Measurements from ENCODE around the gene METAP1.

METAP1 gene

GRCh38 chr4:99011910-99012309 lies 16.4 kb downstream of the METAP1 start:
- H4K91ac ChIP-seq (ENCODE audit: low read depth, low read length), result no peak overlapping the region
- H3K79me1 ChIP-seq (ENCODE audit: low read length), result peaks cover 4% of the 10 kb centered on the region
- no peaks in the 10 kb centered on the region for H3K27me3 ChIP-seq (ENCODE audit: insufficient read depth, low read length)
- peaks cover 6% of the 10 kb centered on the region for H3K79me2 ChIP-seq (ENCODE audit: control insufficient read depth, insufficient read depth, low read length, poor library complexity)
- H2BK12ac ChIP-seq (ENCODE audit: low read length), result no peak overlapping the region
- peaks cover 2 to 5% of the 10 kb centered on the region in 2 experiments for H3K4me1 ChIP-seq (ENCODE audit: control insufficient read depth in 1 of 2, insufficient read depth in 2 of 2, low read length in 2 of 2)
- no peak overlapping the region for H2AFZ ChIP-seq (ENCODE audit: insufficient read depth, low read length, poor library complexity)
- H3K9ac ChIP-seq (ENCODE audit: low read length), result no peak overlapping the region
- H3K27ac ChIP-seq (ENCODE audit: low read depth, low read length), result no peak overlapping the region
- H3K18ac ChIP-seq (ENCODE audit: low read length), result no peak overlapping the region
- H4K8ac ChIP-seq (ENCODE audit: low read depth, low read length), result no peak overlapping the region
- no peak overlapping the region for H2AK5ac ChIP-seq (ENCODE audit: low read length)
- no peak overlapping the region for H4K12ac ChIP-seq (ENCODE audit: low read depth, low read length)
- H2BK5ac ChIP-seq (ENCODE audit: low read depth, low read length, poor library complexity), result no peak overlapping the region
- no peaks in the 10 kb centered on the region for H3K9me3 ChIP-seq (ENCODE audit: insufficient read depth, low read depth, low read length)
- no peak overlapping the region for H3K23ac ChIP-seq (ENCODE audit: low read length)
- no CpG with 5 or more reads among the region's 4 CpGs for WGBS (ENCODE audit: extremely low coverage, insufficient coverage, insufficient read length)
- no peak overlapping the region for H2BK120ac ChIP-seq (ENCODE audit: insufficient read depth, low read length, poor library complexity)
- no peak overlapping the region for H3K14ac ChIP-seq (ENCODE audit: low read length)
- no peak overlapping the region for H3K4me2 ChIP-seq (ENCODE audit: low read length)
- H3K36me3 ChIP-seq (ENCODE audit: control insufficient read depth in 1 of 2, insufficient read depth in 2 of 2, low read length in 2 of 2), result peaks cover 0 to 1% of the 10 kb centered on the region in 2 experiments
- DNase-seq, result no peak
- H3K4ac ChIP-seq (ENCODE audit: low read depth, low read length), result peak overlapping the region; percentile 81
- no peak overlapping the region for H3K4me3 ChIP-seq (ENCODE audit: low read depth, low read length)

- H3K23ac ChIP-seq (ENCODE audit: low read length), result no peak overlapping the region
- peaks cover 4% of the 10 kb centered on the region for H3K79me1 ChIP-seq (ENCODE audit: low read length)
- peaks cover 6% of the 10 kb centered on the region for H3K79me2 ChIP-seq (ENCODE audit: control insufficient read depth, insufficient read depth, low read length, poor library complexity)
- H3K4me2 ChIP-seq (ENCODE audit: low read length), result no peak overlapping the region
- no peak overlapping the region for H3K4ac ChIP-seq (ENCODE audit: low read depth, low read length)
- no peak overlapping the region for H3K18ac ChIP-seq (ENCODE audit: low read length)
- no peak overlapping the region for H4K8ac ChIP-seq (ENCODE audit: low read depth, low read length)
- WGBS (ENCODE audit: extremely low coverage, insufficient coverage, insufficient read length), result no CpG with 5 or more reads among the region's 4 CpGs
- H3K9ac ChIP-seq (ENCODE audit: low read length), result no peak overlapping the region
- no peak overlapping the region for H2AFZ ChIP-seq (ENCODE audit: insufficient read depth, low read length, poor library complexity)
- no peak overlapping the region for H2BK12ac ChIP-seq (ENCODE audit: low read length)
- peaks cover 0 to 1% of the 10 kb centered on the region in 2 experiments for H3K36me3 ChIP-seq (ENCODE audit: control insufficient read depth in 1 of 2, insufficient read depth in 2 of 2, low read length in 2 of 2)
- no peak overlapping the region for H3K4me3 ChIP-seq (ENCODE audit: low read depth, low read length)
- H3K27me3 ChIP-seq (ENCODE audit: insufficient read depth, low read length), result no peaks in the 10 kb centered on the region
- no peaks in the 10 kb centered on the region for H3K9me3 ChIP-seq (ENCODE audit: insufficient read depth, low read depth, low read length)
- H3K4me1 ChIP-seq (ENCODE audit: control insufficient read depth in 1 of 2, insufficient read depth in 2 of 2, low read length in 2 of 2), result peaks cover 2% of the 10 kb centered on the region in 2 experiments
- no peak overlapping the region for H2BK5ac ChIP-seq (ENCODE audit: low read depth, low read length, poor library complexity)
- no peak overlapping the region for H4K12ac ChIP-seq (ENCODE audit: low read depth, low read length)
- peak overlapping the region; percentile 31 for H4K91ac ChIP-seq (ENCODE audit: low read depth, low read length)
- DNase-seq, result no peak
- H3K14ac ChIP-seq (ENCODE audit: low read length), result no peak overlapping the region
- H2AK5ac ChIP-seq (ENCODE audit: low read length), result peak overlapping the region; percentile 22
- no peak overlapping the region for H3K27ac ChIP-seq (ENCODE audit: low read depth, low read length)
- no peak overlapping the region for H2BK120ac ChIP-seq (ENCODE audit: insufficient read depth, low read length, poor library complexity)
Measured at GRCh38 chr4:99013402-99013843, 17.9 kb downstream of the METAP1 start.

- Histone ChIP-seq H3K14ac (ENCODE audit: low read length) (no peak overlapping the region), H2BK120ac (ENCODE audit: insufficient read depth, low read length, poor library complexity) (no peak overlapping the region), H3K4me3 (ENCODE audit: low read depth, low read length) (no peak overlapping the region), H2AK5ac (ENCODE audit: low read length) (no peak overlapping the region), H3K9ac (ENCODE audit: low read length) (no peak overlapping the region), H3K79me2 (ENCODE audit: control insufficient read depth, insufficient read depth, low read length, poor library complexity) (peaks cover 6% of the 10 kb centered on the region), H3K9me3 (ENCODE audit: insufficient read depth, low read depth, low read length) (no peaks in the 10 kb centered on the region), H2AFZ (ENCODE audit: insufficient read depth, low read length, poor library complexity) (no peak overlapping the region), H3K4me2 (ENCODE audit: low read length) (no peak overlapping the region), H3K18ac (ENCODE audit: low read length) (no peak overlapping the region), H3K36me3 (ENCODE audit: control insufficient read depth in 1 of 2, insufficient read depth in 2 of 2, low read length in 2 of 2) (peaks cover 0 to 1% of the 10 kb centered on the region in 2 experiments), H4K8ac (ENCODE audit: low read depth, low read length) (no peak overlapping the region), H2BK5ac (ENCODE audit: low read depth, low read length, poor library complexity) (no peak overlapping the region), H3K4ac (ENCODE audit: low read depth, low read length) (peak overlapping the region; percentile 47), H3K79me1 (ENCODE audit: low read length) (peaks cover 4% of the 10 kb centered on the region), H3K27me3 (ENCODE audit: insufficient read depth, low read length) (no peaks in the 10 kb centered on the region), H4K91ac (ENCODE audit: low read depth, low read length) (no peak overlapping the region), H3K23ac (ENCODE audit: low read length) (no peak overlapping the region), H3K27ac (ENCODE audit: low read depth, low read length) (no peak overlapping the region), H2BK12ac (ENCODE audit: low read length) (no peak overlapping the region), H4K12ac (ENCODE audit: low read depth, low read length) (no peak overlapping the region), H3K4me1 (ENCODE audit: control insufficient read depth in 1 of 2, insufficient read depth in 2 of 2, low read length in 2 of 2) (peaks cover 2% of the 10 kb centered on the region in 2 experiments)
- DNase-seq, result no peak
- WGBS (ENCODE audit: extremely low coverage, insufficient coverage, insufficient read length), result no CpG with 5 or more reads among the region's 6 CpGs
Measured at GRCh38 chr4:99013884-99014523, 18.5 kb downstream of the METAP1 start.

GRCh38 chr4:99021386-99021785 lies 25.9 kb downstream of the METAP1 start:
- peak overlapping the region; percentile 65 for H3K4ac ChIP-seq (ENCODE audit: low read depth, low read length)
- H3K4me3 ChIP-seq (ENCODE audit: low read depth, low read length), result no peak overlapping the region
- DNase-seq, result no peak
- H3K27ac ChIP-seq (ENCODE audit: low read depth, low read length), result no peak overlapping the region
- H2AFZ ChIP-seq (ENCODE audit: insufficient read depth, low read length, poor library complexity), result no peak overlapping the region
- H4K12ac ChIP-seq (ENCODE audit: low read depth, low read length), result no peak overlapping the region
- H3K27me3 ChIP-seq (ENCODE audit: insufficient read depth, low read length), result no peaks in the 10 kb centered on the region
- H3K4me1 ChIP-seq (ENCODE audit: control insufficient read depth in 1 of 2, insufficient read depth in 2 of 2, low read length in 2 of 2), result peaks cover 5 to 24% of the 10 kb centered on the region in 2 experiments
- H3K36me3 ChIP-seq (ENCODE audit: control insufficient read depth in 1 of 2, insufficient read depth in 2 of 2, low read length in 2 of 2), result peaks cover 13 to 14% of the 10 kb centered on the region in 2 experiments
- H3K9ac ChIP-seq (ENCODE audit: low read length), result no peak overlapping the region
- no peak overlapping the region for H4K91ac ChIP-seq (ENCODE audit: low read depth, low read length)
- H3K79me2 ChIP-seq (ENCODE audit: control insufficient read depth, insufficient read depth, low read length, poor library complexity), result peaks cover 7% of the 10 kb centered on the region
- H4K8ac ChIP-seq (ENCODE audit: low read depth, low read length), result no peak overlapping the region
- peak overlapping the region; percentile 44 for H3K18ac ChIP-seq (ENCODE audit: low read length)
- H3K4me2 ChIP-seq (ENCODE audit: low read length), result no peak overlapping the region
- no peak overlapping the region for H2BK120ac ChIP-seq (ENCODE audit: insufficient read depth, low read length, poor library complexity)
- peaks cover 16% of the 10 kb centered on the region for H3K9me3 ChIP-seq (ENCODE audit: insufficient read depth, low read depth, low read length)
- H3K14ac ChIP-seq (ENCODE audit: low read length), result no peak overlapping the region
- peaks cover 4% of the 10 kb centered on the region for H3K79me1 ChIP-seq (ENCODE audit: low read length)
- H3K23ac ChIP-seq (ENCODE audit: low read length), result no peak overlapping the region
- H2BK5ac ChIP-seq (ENCODE audit: low read depth, low read length, poor library complexity), result no peak overlapping the region
- H2BK12ac ChIP-seq (ENCODE audit: low read length), result no peak overlapping the region
- no peak overlapping the region for H2AK5ac ChIP-seq (ENCODE audit: low read length)
- WGBS (ENCODE audit: extremely low coverage, insufficient coverage, insufficient read length), result no CpG with 5 or more reads among the region's 5 CpGs
